HG03103 (cell line): ENCODE results near the gene RAB40A.
"Not testable (repeated sequence)": the region's sequence is repeated elsewhere in the genome, so short reads cannot be mapped to it uniquely, and the experiment has no call there.

Experiments
- ATAC-seq: cut with Tn5 transposase; IDR thresholded peaks from one replicate; pipeline ENCODE4 v1.9.1; 2021; ENCODE audit warnings: low read depth; ENCODE audit not compliant: unreplicated experiment

Gene RAB40A

DNA sequence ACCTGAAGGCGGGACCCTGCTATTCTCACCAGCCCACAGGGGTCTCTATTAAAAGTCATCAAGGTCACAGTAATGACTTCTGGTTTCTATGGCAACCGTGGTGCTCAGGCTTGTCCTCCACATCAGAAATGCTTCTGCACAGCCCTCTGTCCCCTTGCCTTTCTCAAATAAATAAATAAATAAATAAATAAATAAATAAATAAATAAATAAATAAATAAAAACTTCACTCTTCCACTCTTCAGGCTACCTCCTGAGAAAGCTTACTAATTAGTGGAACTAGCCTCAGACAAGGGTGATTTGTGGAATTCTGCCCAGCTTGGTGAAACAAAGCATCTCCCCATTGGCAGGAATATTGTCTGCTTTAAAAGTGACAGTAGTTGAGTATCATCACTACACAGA is 5.5 kb upstream of the RAB40A start:
- ATAC-seq = no peak

DNA sequence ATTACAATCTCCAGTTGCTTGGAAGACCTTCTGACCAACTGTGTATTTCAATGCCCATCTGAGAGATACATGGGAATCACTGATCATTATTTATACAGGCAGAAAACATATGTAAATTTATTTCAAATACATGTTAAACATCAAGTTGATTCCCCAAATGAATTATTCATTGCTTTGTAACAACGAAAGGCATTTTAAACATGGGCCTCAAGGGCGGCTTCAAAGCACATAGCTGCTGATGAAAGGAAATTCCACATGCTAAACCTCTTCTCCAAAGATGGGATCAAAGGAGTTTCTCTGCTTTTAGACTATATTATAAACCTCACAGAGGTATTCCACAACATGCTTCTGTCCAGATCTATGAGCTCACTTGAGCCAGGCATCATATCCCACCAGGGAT is 4.3 kb upstream of the RAB40A start:
- ATAC-seq = no peak

DNA sequence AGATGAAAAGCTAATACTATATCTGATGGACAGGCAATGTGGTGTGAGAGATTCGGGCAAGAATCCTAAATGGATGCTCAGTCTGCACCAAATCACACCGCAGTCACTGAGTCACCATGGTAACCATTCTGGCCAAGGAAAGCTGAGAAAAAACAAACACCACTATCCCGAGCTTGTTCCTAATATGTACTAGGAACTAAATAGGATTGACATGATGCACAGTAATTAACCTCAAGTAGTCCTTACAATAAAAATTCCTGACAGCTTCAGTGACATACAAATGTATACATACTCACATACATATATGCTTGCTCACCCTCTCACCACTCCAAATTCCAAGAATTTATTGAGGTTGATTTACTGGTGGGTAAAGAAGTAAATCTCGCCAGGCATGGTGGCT is 1.1 kb upstream of the RAB40A start:
- no peak for ATAC-seq

DNA sequence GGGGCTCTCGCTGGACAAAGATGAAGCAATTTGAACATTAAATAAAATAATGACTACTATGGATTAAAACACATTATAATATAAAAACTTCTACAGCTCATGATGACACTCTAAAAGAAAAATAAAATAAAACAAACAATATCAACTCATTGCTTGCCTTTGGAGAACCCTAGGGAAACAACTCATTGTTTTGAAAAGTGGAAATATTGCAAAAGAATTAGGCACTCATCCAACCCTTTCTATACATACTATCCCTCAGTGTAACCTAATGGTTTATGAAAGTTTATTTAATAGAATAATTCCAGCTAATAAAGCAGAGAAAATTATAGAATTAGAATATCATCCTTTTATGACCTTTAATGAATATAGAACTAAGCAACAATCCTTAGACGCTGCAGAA is 718 bp downstream of the RAB40A start:
- ATAC-seq = no peak

DNA sequence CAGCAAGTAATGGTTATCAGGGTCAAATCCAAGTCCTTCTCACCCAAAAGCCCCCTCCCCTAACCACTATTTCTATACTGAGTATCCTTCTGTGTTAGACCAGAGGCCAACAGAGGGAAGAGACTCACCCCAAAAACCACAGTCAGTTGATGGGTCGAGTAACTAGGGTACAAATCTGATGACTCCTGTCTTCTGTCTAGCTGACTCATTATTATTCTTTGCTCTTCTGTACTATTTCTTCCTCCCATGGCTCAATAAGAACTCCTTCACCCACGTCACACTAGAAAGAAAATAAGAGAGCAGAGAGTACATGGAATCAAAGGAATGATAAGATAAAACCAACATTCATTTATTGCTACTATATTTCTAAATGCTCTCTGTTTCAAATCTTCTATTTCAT is 2.0 kb downstream of the RAB40A start:
- no peak for ATAC-seq

DNA sequence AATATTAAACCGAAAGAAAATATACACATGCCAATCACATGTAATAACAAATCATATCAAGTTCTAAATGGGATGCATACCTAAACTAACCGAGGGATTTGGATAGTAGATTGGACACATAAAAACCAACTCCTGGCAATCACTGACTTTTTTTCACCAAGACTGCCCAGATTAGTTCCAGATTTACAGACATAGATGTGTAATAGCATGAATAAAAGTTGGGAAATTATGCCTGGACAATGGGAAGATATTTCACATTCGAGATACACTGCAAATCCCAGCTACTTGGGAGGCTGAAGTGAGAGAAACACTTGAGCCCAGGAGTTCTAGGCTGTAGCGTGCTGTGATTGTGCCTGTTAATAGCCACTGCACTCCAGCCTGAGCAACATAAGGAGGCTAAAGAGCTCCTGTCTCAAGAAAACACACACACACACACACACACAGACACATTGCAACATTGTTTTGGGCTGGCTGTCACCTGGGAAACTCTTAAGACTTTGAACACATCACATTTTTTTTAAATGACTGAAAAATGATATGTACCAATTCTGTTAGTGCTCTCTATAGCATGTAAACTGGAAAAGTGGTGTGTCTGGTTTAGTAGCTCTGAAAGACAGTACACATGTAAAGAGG is 5.7 kb downstream of the RAB40A start:
- ATAC-seq = no peak

DNA sequence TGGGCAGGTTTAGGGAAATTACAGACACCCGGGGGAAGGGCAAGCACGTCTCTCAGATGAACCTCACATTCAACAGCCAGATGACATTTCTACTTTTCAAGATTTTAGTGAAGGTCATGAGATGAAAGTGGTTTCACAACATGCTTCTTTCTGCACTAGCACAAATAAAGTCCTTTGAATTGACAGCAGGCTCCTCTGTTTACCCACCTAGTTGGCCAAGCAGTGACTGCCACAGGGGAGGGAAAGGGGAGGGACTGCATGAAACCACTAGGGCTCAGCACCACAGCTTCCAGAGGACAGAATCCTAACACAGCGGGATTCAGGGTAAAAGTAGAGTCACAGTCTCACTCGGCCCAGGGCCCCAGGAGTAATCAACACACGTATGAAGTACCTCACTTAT is 6.2 kb downstream of the RAB40A start:
- no peak for ATAC-seq

DNA sequence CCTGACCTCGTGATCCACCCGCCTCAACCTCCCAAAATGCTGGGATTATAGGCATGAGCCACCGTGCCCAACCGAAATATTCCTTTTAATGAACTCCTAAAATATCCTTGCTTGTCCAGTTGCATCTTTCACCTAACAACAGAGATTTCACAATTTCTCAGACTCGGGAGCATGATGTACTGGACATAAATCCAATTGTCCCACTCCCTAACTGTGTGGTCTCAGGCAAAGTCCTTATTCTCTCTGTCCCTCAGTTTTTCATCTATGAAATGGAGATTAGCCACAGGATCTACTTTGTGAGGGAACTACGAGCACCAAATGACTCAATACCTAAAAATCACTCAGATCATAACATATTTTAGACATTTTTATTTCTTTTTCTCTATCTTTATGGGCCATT is 9.3 kb downstream of the RAB40A start:
- ATAC-seq = no peak

DNA sequence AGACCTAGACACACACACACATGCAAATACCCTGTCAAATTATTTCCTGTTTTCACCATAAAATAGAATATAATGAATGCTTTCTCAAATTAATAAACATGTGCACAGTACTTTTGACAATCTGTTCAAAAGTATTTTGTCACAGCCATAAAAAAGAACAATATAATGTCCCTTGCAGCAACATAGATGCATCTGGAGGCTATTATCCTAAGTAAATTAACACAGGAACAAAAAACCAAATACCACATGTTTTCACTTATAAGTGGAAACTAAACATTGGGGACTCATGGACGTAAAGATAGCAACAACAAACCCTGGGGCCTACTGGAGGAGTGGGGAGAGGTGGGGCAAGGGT is 15.5 kb downstream of the RAB40A start:
- ATAC-seq = no peak

DNA sequence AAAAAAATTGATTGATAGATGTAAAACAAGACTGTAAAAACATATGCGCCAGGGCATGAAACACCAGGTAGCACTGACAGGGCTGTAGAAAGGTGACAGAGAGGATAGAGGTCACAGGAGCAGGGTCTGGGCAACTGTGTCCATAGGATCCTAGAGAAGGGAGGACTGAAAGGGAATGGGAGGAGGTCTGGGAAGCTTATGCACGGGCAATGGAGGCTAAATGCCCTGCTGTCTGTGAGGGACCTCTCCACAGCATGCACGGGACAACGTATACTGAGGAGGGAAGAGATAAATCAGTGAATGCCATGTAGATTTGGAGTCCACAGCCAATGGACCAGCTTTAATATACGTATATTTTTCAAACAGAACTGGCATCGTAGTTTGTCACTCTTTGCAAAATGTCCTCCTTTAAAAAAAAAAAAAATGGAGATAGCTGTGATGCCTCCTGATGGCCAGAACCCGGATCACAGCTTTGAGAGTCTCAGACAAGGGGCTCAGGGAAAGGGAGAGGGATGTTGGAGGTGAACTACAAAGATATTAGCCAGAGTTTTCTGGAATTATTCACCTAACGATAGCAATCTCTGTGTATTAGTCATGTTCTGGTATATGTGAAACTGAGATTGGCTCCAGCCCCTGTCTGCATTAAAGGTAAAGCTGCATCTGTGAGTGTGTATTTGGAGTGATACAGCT is 16.0 kb downstream of the RAB40A start:
- ATAC-seq = no peak

DNA sequence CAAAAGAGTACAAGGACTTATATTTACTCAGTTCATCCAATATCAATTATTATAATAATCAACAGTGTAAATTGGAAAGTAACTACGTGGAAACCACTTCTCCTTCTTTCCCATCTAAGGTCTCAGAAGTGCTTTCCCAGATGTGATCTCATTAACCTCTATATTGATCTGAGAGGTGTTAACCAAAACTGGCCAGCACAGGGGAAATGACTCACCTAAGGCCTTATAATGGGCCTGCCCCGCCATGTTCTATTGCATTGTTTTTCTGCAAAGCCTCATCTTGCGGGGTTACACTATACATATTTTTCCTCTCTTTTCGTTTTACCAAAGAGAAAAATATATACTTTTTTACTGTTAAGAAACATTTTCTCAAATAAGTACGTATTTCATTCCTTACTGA is 20.5 kb downstream of the RAB40A start:
- ATAC-seq = no peak

DNA sequence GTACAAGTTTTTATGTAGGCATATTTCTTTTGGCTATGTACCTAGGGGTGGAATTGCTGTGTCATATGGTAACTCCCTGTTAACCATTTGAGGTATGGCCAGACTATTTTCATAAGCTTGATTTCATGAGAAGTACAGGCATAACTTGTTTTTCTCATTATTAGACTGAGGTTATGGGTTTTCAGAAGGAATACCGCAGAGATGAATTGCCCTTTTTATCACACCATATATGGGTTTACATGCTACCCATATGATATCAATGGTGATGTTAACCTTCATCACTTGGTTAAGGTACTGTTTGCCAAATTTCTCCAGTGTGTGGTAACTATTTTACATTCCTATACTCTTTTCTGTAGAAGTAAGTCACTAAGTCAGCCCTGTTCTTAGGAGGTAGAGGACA is 23.5 kb downstream of the RAB40A start:
- no peak for ATAC-seq

DNA sequence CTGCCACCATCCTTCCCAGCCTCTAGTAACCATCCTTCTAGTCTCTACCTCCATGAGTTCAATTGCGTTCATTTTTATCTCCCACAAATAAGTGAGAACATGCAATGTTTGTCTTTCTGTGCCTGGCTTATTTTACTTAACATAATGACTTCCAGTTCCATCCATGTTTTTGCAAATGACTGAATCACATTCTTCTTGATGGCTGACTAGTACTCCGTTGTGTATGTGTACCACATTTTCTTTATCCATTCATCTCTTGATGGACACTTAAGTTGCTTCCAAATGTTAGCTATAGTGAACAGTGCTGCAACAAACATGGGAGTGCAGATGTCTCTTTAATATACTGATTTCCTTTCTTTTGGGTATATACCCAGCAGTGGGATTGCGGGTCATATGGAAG is 25.7 kb downstream of the RAB40A start:
- not testable (repeated sequence) for ATAC-seq

DNA sequence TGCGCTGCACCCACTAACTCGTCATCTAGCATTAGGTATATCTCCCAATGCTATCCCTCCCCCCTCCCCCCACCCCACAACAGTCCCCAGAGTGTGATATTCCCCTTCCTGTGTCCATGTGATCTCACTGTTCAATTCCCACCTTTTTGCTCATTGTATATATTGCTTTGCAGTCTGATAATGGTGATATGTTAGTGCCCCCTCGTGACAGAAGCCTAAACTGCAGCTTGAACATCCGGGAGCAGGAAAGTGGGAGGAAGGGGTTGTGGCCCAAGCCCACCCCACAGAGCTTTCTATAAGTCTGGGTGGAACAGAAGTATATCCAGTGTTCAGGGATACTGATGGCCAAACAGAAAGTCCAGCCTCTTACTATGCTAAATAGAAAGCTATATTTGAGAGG is 29.6 kb downstream of the RAB40A start:
- ATAC-seq = not testable (repeated sequence)

DNA sequence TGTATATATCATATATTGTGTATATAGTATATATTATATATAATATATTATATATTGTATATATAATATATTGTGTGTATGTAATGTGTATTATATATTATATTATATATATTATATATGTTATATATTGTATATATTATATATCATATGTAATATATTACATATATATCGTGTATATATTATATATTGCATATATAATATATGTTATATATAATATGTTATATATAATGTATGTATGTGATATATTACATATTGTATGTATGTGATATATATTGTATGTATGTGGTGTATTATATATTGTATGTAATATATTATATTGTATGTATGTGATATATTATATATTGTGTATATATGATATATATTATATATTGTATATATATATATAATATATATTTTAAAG is 30.5 kb downstream of the RAB40A start:
- no peak for ATAC-seq

DNA sequence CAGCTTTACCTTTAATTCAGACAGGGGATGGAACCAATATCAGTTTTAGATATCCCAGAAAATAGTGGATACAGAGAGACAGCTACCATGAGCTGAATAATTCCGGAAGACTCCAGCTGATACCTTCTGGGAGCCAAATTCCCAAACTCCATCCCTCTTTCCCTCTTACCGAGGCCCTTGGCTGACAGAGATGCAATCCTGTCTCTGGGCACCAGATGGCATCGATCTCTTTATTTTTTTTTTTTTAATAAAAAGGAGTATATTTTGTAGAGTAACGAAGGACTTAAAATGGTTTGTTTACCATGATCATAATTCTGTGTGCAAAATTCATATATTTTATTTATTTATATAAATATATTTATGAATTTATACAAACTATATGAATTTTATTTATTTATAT is 31.0 kb downstream of the RAB40A start:
- no peak for ATAC-seq

DNA sequence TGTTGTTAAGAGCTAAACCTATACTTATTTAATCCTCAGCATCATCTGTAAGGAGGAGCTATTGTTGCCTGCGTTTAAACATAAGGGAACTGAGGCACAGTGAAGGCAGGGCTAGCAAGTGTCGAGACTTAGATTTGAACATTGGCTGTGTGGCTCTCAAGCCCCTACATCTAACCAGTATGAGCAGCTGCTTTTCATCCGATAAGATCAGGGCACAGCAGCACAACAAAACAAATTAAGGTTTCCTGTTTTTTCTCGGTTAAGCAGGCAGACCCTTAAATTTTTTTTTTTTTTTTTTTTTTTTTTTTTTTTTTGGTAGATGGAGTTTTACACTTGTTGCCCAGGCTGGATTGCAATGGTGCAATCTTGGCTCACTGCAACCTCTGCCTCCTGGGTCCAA is 35.6 kb downstream of the RAB40A start:
- no peak for ATAC-seq

DNA sequence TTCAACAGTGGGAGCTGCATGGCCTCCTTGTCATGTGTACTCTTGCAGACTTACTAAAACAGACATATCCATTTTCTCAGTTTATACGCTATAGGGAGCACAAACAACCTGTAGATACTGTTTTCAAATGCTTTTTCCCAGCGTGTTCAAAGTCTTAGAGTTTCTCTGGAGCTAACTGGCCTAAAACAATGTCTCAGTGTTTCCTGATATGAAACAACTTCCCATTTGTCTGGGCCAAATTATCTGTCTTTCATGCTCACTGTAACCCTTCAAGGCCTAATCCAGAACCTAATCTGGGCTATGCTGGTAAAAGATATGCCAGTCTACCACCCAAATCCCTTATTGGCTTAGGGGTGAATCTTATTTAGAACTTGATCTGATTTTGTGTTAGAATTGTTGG is 38.8 kb downstream of the RAB40A start:
- no peak for ATAC-seq

DNA sequence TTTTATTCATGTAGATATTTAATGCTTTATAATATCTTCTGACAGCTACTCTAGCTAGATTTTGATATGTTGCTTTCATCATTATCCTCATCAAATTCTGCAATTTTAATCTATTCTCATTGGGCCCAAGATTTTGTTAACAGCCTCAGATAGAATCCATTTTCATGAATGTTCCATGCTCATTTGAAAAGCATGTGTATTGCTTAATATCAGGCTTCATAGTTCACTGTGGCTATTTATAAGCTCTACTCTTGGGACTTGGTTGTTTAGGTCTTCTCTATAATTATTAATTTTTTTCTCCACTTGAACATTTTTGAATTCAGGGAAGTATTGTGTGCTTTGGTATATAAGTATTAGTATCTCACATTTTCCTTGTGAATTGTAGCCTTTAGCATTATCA is 41.8 kb downstream of the RAB40A start:
- ATAC-seq = no peak

DNA sequence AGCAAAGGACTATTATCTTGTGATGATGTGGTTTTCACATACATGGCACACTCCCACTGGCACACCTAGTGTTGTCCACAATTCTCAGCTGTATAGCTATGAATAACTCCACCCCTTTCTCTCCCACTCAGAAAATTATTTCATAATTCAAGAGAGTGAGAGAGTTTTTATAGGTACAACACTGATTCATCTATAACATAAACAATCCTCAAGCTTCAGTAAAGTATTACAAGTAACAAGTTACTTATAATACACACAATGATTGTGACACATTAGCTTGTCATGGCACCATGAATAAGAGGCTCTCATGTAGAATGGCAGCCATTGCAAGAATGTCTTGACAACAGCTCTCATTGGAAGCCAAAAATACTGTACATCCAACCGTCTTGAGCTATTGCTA is 43.9 kb downstream of the RAB40A start:
- ATAC-seq = no peak

DNA sequence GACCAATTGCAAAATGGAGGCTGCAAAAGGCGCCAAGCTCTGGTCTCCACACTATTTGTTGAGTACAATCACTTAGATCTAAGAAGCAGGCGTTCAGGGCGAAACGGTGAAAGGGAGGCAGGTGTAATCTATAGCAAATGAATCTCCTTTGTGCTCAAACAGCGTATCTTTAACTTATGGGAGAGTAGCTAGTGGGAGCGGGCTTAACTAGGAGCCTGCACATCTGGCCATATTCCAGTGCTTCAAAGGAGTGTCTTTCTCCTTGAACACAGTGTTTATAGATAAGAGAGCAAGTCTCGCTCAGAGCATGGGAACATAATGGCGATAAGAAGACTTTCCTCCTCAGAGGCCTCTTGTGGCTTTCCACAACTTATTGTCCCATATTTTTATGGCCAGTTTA is 49.3 kb downstream of the RAB40A start:
- ATAC-seq = not testable (repeated sequence)

DNA sequence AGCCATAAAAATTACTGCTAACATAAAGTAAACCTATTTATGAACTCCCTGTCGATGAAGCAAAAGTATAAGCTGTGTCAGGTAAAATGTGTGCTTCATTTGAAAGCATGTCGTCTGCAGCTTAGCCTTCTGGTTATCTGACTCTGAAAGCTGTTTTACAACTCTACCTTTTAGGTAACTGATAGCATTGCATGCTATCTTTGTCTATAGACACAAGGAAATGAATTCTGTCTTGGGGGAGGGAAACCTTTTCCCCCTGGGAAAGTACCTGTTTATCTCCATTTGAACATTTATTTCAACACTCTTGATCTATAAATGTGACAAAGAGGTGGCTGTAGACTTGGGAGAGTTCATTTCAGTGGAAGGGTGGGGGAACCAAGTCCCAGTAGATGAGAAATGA is 51.4 kb downstream of the RAB40A start:
- ATAC-seq = no peak

DNA sequence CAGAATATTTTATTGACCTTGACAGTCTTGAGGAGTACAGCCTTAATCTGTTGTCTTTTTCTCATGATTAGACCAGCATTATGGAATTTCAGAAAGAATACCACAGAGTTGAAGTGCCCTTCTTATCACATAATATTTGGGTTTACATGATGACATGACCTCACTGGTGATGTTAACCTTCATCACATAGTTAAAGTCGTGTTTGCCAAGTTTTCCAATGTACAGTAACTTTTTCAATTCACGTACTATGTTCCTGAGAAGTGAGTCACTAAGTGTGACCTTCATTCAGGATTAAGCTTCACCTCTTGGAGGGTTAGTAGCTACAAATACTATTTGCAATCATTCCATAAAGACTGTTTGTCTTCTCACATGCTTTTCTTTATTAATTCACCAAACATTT is 52.1 kb downstream of the RAB40A start:
- no peak for ATAC-seq
